Measurements from ENCODE around the gene TMEM38A. TPM values are rescaled to one million over a fixed set of nuclear protein-coding genes. Genes with fewer than 3 reads are reported as not detected.
A peak's percentile ranks its signal among the peaks of the same experiment; 100 is the strongest.

The TMEM38A gene
- total and polyA plus RNA-seq, 9 of the 15 experiments (the other 6 are each of a cell fraction or from before 2014, with no cell fraction given): 0.35 to 2.1 (median 1.2) TPM

GRCh38 chr19:16714702-16715287, 53.9 kb downstream of the TMEM38A start (continued):
- TF ChIP-seq ZHX1 (conservative IDR thresholded peaks at IDR 0.05; ENCODE audit: low read length) (no peak), ZNF696 (CRISPR knock-in tag; conservative IDR thresholded peaks at IDR 0.05) (no peak), CCNT2 (IDR thresholded peaks at IDR 0.05; ENCODE audit: borderline replicate concordance, extremely low read depth, insufficient read length, low read depth, low read length) (no peak), XRCC5 (IDR thresholded peaks at IDR 0.05; ENCODE audit: low read depth, low read length) (peak; percentile 59; the same call in 1 of the 2 replicates), FOXP1 (CRISPR knock-in tag; IDR thresholded peaks at IDR 0.05) (no peak), HSF4 (CRISPR knock-in tag; IDR thresholded peaks at IDR 0.05; ENCODE audit: borderline replicate concordance) (no peak), POLR2B (IDR thresholded peaks at IDR 0.05; ENCODE audit: low read depth, partially characterized antibody) (no peak), ZNF274 (IDR thresholded peaks at IDR 0.05; ENCODE audit: borderline replicate concordance, low read depth, low read length) (no peak), HBP1 (CRISPR knock-in tag; IDR thresholded peaks at IDR 0.05) (no peak), NONO (IDR thresholded peaks at IDR 0.05; ENCODE audit: low read depth in 2 of 2, low read length in 1 of 2) (peak in 1 of 2 experiments; percentile 22; a peak in 1 of 4 replicates)
- TF ChIP-seq, protein P1, sequence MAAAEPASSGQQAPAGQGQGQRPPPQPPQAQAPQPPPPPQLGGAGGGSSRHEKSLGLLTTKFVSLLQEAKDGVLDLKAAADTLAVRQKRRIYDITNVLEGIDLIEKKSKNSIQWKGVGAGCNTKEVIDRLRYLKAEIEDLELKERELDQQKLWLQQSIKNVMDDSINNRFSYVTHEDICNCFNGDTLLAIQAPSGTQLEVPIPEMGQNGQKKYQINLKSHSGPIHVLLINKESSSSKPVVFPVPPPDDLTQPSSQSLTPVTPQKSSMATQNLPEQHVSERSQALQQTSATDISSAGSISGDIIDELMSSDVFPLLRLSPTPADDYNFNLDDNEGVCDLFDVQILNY (CRISPR knock-in tag; IDR thresholded peaks at IDR 0.05): no peak
- TF ChIP-seq, protein P2, sequence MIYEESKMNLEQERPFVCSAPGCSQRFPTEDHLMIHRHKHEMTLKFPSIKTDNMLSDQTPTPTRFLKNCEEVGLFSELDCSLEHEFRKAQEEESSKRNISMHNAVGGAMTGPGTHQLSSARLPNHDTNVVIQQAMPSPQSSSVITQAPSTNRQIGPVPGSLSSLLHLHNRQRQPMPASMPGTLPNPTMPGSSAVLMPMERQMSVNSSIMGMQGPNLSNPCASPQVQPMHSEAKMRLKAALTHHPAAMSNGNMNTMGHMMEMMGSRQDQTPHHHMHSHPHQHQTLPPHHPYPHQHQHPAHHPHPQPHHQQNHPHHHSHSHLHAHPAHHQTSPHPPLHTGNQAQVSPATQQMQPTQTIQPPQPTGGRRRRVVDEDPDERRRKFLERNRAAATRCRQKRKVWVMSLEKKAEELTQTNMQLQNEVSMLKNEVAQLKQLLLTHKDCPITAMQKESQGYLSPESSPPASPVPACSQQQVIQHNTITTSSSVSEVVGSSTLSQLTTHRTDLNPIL (CRISPR knock-in tag; IDR thresholded peaks at IDR 0.05): no peak
- TF ChIP-seq, protein P3, sequence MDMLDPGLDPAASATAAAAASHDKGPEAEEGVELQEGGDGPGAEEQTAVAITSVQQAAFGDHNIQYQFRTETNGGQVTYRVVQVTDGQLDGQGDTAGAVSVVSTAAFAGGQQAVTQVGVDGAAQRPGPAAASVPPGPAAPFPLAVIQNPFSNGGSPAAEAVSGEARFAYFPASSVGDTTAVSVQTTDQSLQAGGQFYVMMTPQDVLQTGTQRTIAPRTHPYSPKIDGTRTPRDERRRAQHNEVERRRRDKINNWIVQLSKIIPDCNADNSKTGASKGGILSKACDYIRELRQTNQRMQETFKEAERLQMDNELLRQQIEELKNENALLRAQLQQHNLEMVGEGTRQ (CRISPR knock-in tag; IDR thresholded peaks at IDR 0.05): no peak
- TF ChIP-seq, protein P4, sequence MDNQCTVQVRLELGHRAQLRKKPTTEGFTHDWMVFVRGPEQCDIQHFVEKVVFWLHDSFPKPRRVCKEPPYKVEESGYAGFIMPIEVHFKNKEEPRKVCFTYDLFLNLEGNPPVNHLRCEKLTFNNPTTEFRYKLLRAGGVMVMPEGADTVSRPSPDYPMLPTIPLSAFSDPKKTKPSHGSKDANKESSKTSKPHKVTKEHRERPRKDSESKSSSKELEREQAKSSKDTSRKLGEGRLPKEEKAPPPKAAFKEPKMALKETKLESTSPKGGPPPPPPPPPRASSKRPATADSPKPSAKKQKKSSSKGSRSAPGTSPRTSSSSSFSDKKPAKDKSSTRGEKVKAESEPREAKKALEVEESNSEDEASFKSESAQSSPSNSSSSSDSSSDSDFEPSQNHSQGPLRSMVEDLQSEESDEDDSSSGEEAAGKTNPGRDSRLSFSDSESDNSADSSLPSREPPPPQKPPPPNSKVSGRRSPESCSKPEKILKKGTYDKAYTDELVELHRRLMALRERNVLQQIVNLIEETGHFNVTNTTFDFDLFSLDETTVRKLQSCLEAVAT (IDR thresholded peaks at IDR 0.05): no peak
- TF ChIP-seq, protein P5, sequence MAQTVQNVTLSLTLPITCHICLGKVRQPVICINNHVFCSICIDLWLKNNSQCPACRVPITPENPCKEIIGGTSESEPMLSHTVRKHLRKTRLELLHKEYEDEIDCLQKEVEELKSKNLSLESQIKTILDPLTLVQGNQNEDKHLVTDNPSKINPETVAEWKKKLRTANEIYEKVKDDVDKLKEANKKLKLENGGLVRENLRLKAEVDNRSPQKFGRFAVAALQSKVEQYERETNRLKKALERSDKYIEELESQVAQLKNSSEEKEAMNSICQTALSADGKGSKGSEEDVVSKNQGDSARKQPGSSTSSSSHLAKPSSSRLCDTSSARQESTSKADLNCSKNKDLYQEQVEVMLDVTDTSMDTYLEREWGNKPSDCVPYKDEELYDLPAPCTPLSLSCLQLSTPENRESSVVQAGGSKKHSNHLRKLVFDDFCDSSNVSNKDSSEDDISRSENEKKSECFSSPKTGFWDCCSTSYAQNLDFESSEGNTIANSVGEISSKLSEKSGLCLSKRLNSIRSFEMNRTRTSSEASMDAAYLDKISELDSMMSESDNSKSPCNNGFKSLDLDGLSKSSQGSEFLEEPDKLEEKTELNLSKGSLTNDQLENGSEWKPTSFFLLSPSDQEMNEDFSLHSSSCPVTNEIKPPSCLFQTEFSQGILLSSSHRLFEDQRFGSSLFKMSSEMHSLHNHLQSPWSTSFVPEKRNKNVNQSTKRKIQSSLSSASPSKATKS (CRISPR knock-in tag; IDR thresholded peaks at IDR 0.05): no peak
